ENCODE data around the gene CASD1. TPM values are rescaled to one million over a fixed set of nuclear protein-coding genes. Genes with fewer than 3 reads are reported as not detected.

The CASD1 gene
- total RNA-seq, 1 donor from 2014 or later = 19.2 TPM

DNA sequence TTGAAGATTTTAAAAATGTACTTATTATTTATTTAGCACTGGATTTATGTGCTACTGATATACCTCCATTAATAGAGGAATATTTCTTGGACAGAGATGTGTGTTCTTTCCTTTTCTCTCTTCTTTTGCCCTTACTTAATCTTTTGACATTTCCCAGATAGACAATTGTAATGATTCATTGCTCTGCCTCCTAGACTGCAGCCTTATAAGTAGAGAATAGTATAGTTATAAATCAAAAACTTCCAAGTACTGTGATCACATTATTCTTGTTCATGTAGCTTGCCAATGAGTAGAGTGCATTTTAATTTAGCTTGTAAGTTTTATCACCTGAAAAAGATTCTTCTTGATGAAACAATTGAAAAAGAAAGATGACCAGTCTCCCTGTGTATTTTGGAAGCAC lies 47.6 kb downstream of the CASD1 start:
- H3K36me3 ChIP-seq = peaks cover 60% of the 10 kb centered on the region
- no peak overlapping the region for H3K4me3 ChIP-seq
- H3K27me3 ChIP-seq (ENCODE audit: low read depth) = no peaks in the 10 kb centered on the region
- TF ChIP-seq, protein P1, sequence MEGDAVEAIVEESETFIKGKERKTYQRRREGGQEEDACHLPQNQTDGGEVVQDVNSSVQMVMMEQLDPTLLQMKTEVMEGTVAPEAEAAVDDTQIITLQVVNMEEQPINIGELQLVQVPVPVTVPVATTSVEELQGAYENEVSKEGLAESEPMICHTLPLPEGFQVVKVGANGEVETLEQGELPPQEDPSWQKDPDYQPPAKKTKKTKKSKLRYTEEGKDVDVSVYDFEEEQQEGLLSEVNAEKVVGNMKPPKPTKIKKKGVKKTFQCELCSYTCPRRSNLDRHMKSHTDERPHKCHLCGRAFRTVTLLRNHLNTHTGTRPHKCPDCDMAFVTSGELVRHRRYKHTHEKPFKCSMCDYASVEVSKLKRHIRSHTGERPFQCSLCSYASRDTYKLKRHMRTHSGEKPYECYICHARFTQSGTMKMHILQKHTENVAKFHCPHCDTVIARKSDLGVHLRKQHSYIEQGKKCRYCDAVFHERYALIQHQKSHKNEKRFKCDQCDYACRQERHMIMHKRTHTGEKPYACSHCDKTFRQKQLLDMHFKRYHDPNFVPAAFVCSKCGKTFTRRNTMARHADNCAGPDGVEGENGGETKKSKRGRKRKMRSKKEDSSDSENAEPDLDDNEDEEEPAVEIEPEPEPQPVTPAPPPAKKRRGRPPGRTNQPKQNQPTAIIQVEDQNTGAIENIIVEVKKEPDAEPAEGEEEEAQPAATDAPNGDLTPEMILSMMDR (IDR thresholded peaks at IDR 0.05; ENCODE audit: borderline replicate concordance) = no peak
- H3K9me3 ChIP-seq (replicated peaks) = no peaks in the 10 kb centered on the region
- H3K27ac ChIP-seq (replicated peaks) = no peak overlapping the region
- no peak for DNase-seq
- no peaks in the 10 kb centered on the region for H3K4me1 ChIP-seq
- intact Hi-C loops (cut with micrococcal nuclease) = no loop called here

DNA sequence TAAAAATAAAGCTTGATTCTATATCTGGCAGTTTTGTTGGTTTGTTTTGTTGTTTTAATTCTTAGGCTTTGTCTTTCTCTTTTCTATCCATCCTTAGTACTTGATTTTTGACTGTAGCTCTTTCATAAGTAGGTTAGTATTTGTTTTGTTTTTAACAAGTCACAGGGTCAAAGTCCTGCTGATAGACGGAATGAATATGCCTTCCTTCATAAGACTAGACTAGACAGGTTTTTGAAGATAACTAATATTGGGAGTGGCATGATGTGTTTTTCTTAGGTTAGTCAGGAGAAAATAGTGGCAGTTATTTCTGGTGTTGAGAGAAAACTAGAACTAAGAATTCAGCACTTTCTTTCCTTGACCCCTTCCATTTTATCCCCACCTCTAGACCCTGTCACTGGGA lies 50.4 kb downstream of the CASD1 start:
- intact Hi-C loops (cut with micrococcal nuclease) = no loop called here
- H3K4me1 ChIP-seq = no peaks in the 10 kb centered on the region
- TF ChIP-seq, protein P1 (IDR thresholded peaks at IDR 0.05; ENCODE audit: borderline replicate concordance) = no peak
- peaks cover 33% of the 10 kb centered on the region for H3K36me3 ChIP-seq
- no peak for DNase-seq
- no peak overlapping the region for H3K4me3 ChIP-seq
- H3K9me3 ChIP-seq (replicated peaks) = no peaks in the 10 kb centered on the region
- no peaks in the 10 kb centered on the region for H3K27me3 ChIP-seq (ENCODE audit: low read depth)
- H3K27ac ChIP-seq (replicated peaks) = no peak overlapping the region

DNA sequence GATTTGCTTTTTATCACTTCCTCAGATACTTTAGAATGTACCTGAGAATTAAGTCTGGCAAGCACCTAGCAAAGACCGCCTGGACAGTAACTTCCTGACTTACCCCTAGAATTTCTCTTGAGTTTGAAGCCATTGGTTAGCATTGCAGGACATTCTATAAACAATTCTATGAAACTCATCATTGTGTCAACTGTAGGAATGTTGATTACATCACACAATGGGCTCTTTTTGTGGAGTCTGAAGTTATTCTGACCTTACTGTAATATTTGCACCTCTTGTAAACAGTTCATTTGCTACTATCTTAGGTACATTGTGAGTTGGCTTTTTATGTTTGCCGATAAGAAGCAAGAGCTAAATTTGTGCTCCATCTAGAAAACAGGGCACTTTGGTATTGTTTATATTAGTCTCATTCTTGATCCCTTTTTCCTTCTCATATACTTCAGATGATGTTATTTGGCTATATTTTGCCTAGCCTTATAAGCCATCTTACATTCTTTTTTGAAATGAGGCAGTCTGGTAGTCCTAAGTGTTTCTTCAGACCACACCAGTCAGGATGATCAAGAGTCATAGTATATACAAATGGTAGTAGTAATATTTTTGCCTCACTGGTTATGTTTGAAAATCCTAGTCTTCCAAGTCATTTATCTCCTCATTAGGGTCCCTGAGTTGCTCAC lies 52.4 kb downstream of the CASD1 start:
- Histone ChIP-seq H3K27ac (replicated peaks) (no peak overlapping the region), H3K9me3 (replicated peaks) (no peaks in the 10 kb centered on the region), H3K27me3 (ENCODE audit: low read depth) (no peaks in the 10 kb centered on the region), H3K4me3 (no peak overlapping the region), H3K4me1 (no peaks in the 10 kb centered on the region), H3K36me3 (peaks cover 22% of the 10 kb centered on the region)
- no peak for DNase-seq
- TF ChIP-seq, protein P1 (IDR thresholded peaks at IDR 0.05; ENCODE audit: borderline replicate concordance) = no peak
- intact Hi-C loops (cut with micrococcal nuclease) = no loop called here

DNA sequence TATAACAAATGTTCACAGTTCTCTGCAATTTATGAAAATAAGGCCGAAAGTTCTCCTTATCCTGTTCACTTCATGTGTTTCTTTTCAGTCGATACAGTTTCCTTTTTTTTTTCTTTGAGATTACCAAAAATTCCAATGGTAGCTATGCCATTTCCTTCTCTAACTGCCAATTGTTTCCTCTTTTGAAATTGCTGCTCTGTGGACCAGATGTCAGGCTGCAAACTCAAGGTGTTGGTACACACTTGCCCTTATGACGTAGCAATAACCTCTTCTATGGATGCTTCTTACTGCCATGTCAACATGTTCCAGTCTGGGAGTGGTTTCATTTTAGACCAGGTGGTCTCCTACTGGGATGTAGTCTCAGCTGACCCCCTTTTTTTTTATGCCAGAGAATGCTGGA lies 52.9 kb downstream of the CASD1 start:
- H3K27me3 ChIP-seq (ENCODE audit: low read depth) = no peaks in the 10 kb centered on the region
- no peak overlapping the region for H3K4me3 ChIP-seq
- intact Hi-C loops (cut with micrococcal nuclease) = no loop called here
- H3K9me3 ChIP-seq (replicated peaks) = no peaks in the 10 kb centered on the region
- H3K36me3 ChIP-seq = peaks cover 19% of the 10 kb centered on the region
- TF ChIP-seq, protein P1 (IDR thresholded peaks at IDR 0.05; ENCODE audit: borderline replicate concordance) = no peak
- no peak overlapping the region for H3K27ac ChIP-seq (replicated peaks)
- no peaks in the 10 kb centered on the region for H3K4me1 ChIP-seq
- DNase-seq = no peak

DNA sequence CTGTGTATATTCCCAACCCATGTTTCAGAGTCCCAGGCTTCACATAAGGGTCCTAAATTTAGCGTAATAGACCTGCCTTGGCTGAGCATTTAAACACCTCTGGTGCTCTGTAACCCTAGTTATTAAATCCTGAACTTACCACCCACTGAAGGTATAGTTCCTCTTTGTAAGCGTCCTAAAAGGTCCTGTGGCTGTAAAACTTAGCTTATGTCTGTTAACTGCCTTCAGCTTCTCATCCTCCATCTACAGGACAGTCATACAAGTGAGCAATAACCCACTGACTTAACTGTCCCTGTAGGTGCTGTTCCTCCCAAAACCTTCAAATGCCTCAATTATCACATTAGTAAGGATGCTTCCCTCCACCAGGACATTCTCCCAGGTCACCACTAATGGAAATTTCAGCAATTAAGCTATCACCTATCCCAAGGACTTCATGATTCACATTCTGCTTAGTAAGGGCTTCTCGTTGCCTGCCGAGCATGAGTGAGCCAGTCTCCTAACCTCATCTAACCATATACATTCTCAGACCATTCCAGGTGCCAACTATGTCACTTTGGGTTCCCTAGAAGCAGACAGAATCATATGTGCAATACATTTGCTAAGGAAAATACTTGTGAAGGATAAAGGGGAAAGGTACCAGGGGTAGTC lies 55.8 kb downstream of the CASD1 start:
- TF ChIP-seq, protein P1 (IDR thresholded peaks at IDR 0.05; ENCODE audit: borderline replicate concordance) = no peak
- intact Hi-C loops (cut with micrococcal nuclease) = no loop called here
- H3K9me3 ChIP-seq (replicated peaks) = no peaks in the 10 kb centered on the region

More for the DNA sequence above, 55.8 kb downstream of the CASD1 start:
- Histone ChIP-seq H3K4me1 (no peaks in the 10 kb centered on the region), H3K27ac (replicated peaks) (no peak overlapping the region), H3K27me3 (ENCODE audit: low read depth) (no peaks in the 10 kb centered on the region), H3K4me3 (no peak overlapping the region), H3K36me3 (peaks cover 5% of the 10 kb centered on the region)
- no peak for DNase-seq
